Measurements from ENCODE around the gene TARDBP. TPM values are rescaled to one million over a fixed set of nuclear protein-coding genes. Genes with fewer than 3 reads are reported as not detected.
"Not testable (repeated sequence)": the region's sequence is repeated elsewhere in the genome, so short reads cannot be mapped to it uniquely, and the experiment has no call there.

Gene TARDBP
- total RNA-seq, 1 donor from 2014 or later: 117 TPM

DNA sequence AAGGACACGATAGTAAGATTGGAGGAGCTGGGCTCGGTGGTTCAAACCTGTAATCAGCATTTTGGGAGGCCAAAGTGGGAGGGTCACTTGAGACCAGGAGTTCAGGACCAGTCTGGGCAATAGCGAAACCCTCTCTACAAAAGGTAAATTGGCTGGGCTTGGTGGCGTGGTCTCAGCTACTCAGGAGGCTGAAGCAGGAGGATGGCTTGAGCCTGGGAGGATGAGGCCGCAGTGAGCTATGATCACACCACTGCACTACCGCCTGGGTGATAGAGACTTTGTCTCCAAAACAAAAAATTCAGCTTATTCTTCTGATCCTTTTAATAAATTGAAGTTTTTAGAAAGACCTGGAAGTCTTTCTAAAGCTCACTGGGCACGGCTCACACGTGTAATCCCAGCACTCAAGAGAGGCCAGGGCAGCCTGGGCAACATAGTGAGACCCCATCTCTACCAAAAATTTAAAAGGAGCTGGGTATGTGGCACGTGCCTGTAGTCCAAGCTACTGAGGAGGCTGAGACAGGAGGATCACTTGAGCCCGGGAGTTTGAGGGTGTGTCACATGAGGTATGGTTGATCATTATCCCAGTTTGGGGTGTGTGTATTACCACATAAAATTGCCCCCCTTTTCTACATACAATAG is 19.3 kb downstream of the TARDBP start:
- H3K27me3 Mint-ChIP-seq (ENCODE audit: unreplicated experiment): no peaks in the 10 kb centered on the region
- no peaks in the 10 kb centered on the region for H3K4me1 Mint-ChIP-seq (ENCODE audit: unreplicated experiment)
- TF ChIP-seq, protein P1, sequence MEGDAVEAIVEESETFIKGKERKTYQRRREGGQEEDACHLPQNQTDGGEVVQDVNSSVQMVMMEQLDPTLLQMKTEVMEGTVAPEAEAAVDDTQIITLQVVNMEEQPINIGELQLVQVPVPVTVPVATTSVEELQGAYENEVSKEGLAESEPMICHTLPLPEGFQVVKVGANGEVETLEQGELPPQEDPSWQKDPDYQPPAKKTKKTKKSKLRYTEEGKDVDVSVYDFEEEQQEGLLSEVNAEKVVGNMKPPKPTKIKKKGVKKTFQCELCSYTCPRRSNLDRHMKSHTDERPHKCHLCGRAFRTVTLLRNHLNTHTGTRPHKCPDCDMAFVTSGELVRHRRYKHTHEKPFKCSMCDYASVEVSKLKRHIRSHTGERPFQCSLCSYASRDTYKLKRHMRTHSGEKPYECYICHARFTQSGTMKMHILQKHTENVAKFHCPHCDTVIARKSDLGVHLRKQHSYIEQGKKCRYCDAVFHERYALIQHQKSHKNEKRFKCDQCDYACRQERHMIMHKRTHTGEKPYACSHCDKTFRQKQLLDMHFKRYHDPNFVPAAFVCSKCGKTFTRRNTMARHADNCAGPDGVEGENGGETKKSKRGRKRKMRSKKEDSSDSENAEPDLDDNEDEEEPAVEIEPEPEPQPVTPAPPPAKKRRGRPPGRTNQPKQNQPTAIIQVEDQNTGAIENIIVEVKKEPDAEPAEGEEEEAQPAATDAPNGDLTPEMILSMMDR (IDR thresholded peaks at IDR 0.05): no peak
- H3K4me3 Mint-ChIP-seq (ENCODE audit: unreplicated experiment): no peak overlapping the region
- no peak for DNase-seq (ENCODE audit: extremely low spot score, unreplicated experiment)
- peaks cover 8% of the 10 kb centered on the region for H3K36me3 Mint-ChIP-seq (ENCODE audit: unreplicated experiment)
- H3K27ac Mint-ChIP-seq (ENCODE audit: unreplicated experiment): no peak overlapping the region
- no peaks in the 10 kb centered on the region for H3K9me3 Mint-ChIP-seq (ENCODE audit: unreplicated experiment)

DNA sequence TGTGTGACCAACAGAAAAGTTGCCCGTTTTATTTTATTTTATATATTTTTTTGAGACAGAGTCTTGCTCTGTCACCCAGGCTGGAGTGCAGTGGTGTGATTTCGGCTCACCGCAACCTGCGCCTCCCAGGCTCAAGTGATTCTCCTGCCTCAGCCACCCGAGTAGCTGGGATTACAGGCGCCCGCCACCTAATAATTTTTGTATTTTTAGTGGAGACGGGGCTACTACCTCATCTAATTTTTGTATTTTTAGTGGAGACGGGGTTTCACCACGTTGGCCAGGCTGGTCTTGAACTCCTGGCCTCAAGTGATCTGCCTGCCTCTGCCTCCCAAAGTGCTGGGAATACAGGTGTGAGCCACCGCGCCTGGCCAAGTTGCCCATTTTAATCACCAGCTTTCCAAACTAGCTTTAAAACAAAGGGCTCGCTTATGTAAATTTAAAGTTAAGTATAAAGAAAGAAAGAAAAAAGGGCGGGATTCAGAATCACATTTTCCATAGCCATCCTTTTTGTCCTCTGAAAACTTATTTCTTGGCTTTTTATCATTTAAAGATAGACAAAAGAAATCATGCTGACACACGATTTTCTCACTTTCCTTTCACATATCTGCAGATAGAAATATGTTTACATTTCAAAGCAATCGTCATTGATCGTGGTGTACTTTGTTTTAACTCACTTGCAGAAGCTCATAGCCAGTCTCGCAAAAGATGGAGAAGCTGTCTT is 24.7 kb downstream of the TARDBP start:
- H3K9me3 Mint-ChIP-seq (ENCODE audit: unreplicated experiment); H3K27me3 Mint-ChIP-seq (ENCODE audit: unreplicated experiment); H3K4me1 Mint-ChIP-seq (ENCODE audit: unreplicated experiment); H3K4me3 Mint-ChIP-seq (ENCODE audit: unreplicated experiment); H3K27ac Mint-ChIP-seq (ENCODE audit: unreplicated experiment); DNase-seq (ENCODE audit: extremely low spot score, unreplicated experiment); H3K36me3 Mint-ChIP-seq (ENCODE audit: unreplicated experiment): not testable (repeated sequence)

DNA sequence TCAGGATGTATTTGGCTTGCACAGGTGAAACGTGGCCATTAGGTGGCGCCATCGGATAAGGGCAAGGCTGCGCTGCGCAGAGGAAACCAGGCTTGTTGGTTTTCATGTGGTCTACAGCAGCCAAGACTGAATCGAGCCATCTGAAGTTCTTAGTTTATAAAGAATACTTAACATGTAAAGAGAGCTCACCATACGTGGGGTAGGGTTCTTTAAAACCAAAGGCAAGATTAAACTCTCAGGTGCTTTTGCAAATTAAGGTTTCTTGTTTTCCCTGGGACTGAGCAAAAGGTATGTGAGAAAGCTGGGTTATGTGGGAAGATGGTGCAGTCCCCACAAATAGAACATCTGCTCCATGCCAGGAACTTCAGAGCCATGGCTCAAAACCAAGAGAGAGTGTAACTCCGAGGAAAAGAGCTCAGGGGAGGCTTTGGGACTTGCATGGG is 25.3 kb downstream of the TARDBP start:
- H3K4me3 Mint-ChIP-seq (ENCODE audit: unreplicated experiment): no peak overlapping the region
- no peaks in the 10 kb centered on the region for H3K4me1 Mint-ChIP-seq (ENCODE audit: unreplicated experiment)
- H3K27ac Mint-ChIP-seq (ENCODE audit: unreplicated experiment): no peak overlapping the region
- DNase-seq (ENCODE audit: extremely low spot score, unreplicated experiment): peak; percentile 93
- H3K36me3 Mint-ChIP-seq (ENCODE audit: unreplicated experiment): no peaks in the 10 kb centered on the region
- no peaks in the 10 kb centered on the region for H3K9me3 Mint-ChIP-seq (ENCODE audit: unreplicated experiment)
- H3K27me3 Mint-ChIP-seq (ENCODE audit: unreplicated experiment): no peaks in the 10 kb centered on the region
- TF ChIP-seq, protein P1 (IDR thresholded peaks at IDR 0.05): peak; percentile 97

DNA sequence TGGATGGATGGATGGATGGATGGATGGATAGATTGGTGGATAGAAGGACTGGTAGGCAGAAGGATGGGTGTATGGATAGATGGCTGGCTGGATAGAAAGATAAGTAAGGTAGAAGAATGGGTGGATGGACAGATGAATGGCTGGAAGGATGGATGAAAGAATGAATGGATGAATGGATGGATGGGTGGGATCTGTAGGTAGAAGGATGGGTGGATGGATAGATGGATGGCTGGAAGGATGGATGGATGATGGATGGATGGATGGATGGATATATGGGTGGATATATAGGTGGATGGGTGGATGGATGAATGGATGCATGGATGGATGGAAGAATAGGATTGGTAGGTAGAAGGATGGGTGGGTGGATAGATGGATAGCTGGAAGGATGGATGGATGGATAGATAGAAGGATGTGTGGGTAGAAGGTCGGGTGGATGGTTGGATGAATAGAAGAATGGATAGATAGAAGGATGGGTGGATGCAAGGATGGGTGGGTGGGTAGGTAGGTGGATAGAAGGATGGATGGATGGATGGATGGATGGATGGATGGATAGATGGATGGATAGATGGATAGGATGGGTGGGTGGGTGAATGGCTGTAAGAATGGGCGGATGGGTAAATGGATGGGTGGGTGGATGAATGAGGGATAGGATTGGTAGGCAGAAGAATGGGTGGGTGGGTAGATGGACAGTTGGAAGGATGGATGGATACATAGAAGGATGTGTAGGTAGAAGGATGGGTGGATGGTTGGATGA is 27.1 kb downstream of the TARDBP start:
- Mint-ChIP-seq H3K27me3 (ENCODE audit: unreplicated experiment) (no peaks in the 10 kb centered on the region), H3K9me3 (ENCODE audit: unreplicated experiment) (no peaks in the 10 kb centered on the region), H3K4me3 (ENCODE audit: unreplicated experiment) (no peak overlapping the region), H3K27ac (ENCODE audit: unreplicated experiment) (no peak overlapping the region), H3K4me1 (ENCODE audit: unreplicated experiment) (no peaks in the 10 kb centered on the region), H3K36me3 (ENCODE audit: unreplicated experiment) (no peaks in the 10 kb centered on the region)
- DNase-seq (ENCODE audit: extremely low spot score, unreplicated experiment): no peak
- TF ChIP-seq, protein P1 (IDR thresholded peaks at IDR 0.05): no peak

DNA sequence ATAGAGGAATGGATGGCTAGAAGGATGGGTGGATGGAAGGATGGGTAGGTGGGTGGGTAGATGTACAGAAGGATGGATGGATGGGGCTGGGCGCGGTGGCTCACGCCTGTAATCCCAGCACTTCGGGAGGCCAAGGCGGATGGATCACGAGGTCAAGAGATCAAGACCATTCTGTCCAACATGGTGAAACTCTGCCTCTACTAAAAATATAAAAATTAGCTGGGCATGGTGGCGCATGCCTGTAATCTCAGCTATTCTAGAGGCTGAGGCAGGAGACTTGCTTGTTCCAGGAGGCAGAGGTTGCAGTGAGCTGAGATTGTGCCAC is 27.6 kb downstream of the TARDBP start:
- H3K9me3 Mint-ChIP-seq (ENCODE audit: unreplicated experiment); DNase-seq (ENCODE audit: extremely low spot score, unreplicated experiment): not testable (repeated sequence)

DNA sequence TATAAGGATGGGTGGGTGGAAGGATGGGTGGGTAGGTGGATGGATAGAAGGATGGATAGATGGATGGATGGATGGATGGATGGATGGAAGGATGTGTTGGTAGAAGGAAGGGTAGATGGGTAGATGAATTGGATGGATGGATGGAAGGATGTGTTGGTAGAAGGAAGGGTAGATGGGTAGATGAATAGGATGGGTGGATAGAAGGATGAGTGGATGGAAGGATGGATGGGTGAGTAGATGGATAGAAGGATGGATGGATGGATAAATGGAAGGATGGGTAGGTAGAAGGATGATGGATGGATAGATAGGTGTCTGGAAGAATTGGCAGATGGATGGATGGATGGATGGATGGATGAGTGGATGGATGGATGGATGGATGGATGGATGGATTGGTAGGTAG is 28.6 kb downstream of the TARDBP start:
- Mint-ChIP-seq H3K36me3 (ENCODE audit: unreplicated experiment) (no peaks in the 10 kb centered on the region), H3K27ac (ENCODE audit: unreplicated experiment) (no peak overlapping the region), H3K4me3 (ENCODE audit: unreplicated experiment) (no peak overlapping the region), H3K4me1 (ENCODE audit: unreplicated experiment) (no peaks in the 10 kb centered on the region), H3K27me3 (ENCODE audit: unreplicated experiment) (no peaks in the 10 kb centered on the region), H3K9me3 (ENCODE audit: unreplicated experiment) (no peaks in the 10 kb centered on the region)
- TF ChIP-seq, protein P1 (IDR thresholded peaks at IDR 0.05): no peak
- no peak for DNase-seq (ENCODE audit: extremely low spot score, unreplicated experiment)

More for the DNA sequence above, 27.6 kb downstream of the TARDBP start:
- not testable (repeated sequence) for H3K27ac Mint-ChIP-seq (ENCODE audit: unreplicated experiment); H3K27me3 Mint-ChIP-seq (ENCODE audit: unreplicated experiment); H3K4me3 Mint-ChIP-seq (ENCODE audit: unreplicated experiment); H3K4me1 Mint-ChIP-seq (ENCODE audit: unreplicated experiment); H3K36me3 Mint-ChIP-seq (ENCODE audit: unreplicated experiment)
